GM12878 (cell line): ENCODE results near the gene SLC47A2. TPM values are rescaled to one million over a fixed set of nuclear protein-coding genes. Genes with fewer than 3 reads are reported as not detected.

Experiments used
- ATAC-seq: fragments of 200-7000 bp; cut with Tn5 transposase; 3 replicates; pipeline ENCODE4 v1.9.1; 2020; ENCODE audit warnings: mild to moderate bottlenecking, moderate library complexity
- BruUV-seq: library from RNA; stranded (reverse); fragments of 400-500 nt; replicated peaks from 2 replicates; lab custom pipeline; 2021; lab: Mats Ljungman, UMichigan
- CTCF ChIA-PET: fragments of 300-600 bp; sonication (Branson Sonifier 250); formaldehyde crosslinking; extraction: SDS; loops from one replicate; lab custom pipeline; 2021; ENCODE audit warnings: inconsistent platforms; lab: Yijun Ruan, JAX
- POLR2A ChIA-PET: fragments of 350-600 bp; formaldehyde crosslinking; extraction: SDS; loops from one replicate; lab custom pipeline; 2021; ENCODE audit warnings: inconsistent platforms; lab: Charles Lee
- RAD21 ChIA-PET: fragments of 300-600 bp; sonication (Branson Sonifier 250); formaldehyde crosslinking; loops from one replicate; lab custom pipeline; 2023; ENCODE audit warnings: antibody characterized with exemption; ENCODE audit not compliant: unreplicated experiment; lab: Charles Lee
- SMC1A ChIA-PET: fragments of 300-600 bp; sonication (Branson Sonifier 250); formaldehyde crosslinking; loops from one replicate; lab custom pipeline; 2023; ENCODE audit not compliant: unreplicated experiment, uncharacterized antibody; lab: Charles Lee
- DNase-seq: peaks from one replicate; pipeline ENCODE4 v3.0.0-alpha.2; 2011; ENCODE audit warnings: low read depth, low spot score
- FAIRE-seq: peaks from 3 replicates; lab custom pipeline; 2011; peaks lifted over from hg19 to GRCh38; lab: Jason Lieb, UNC
- H2AFZ ChIP-seq: 2 replicates; pipeline ENCODE4 v1.6.0; 2011; ENCODE audit warnings: low read depth, low read length, control low read depth; ENCODE audit not compliant: control insufficient read depth
- H3K27ac ChIP-seq: 2 replicates; pipeline ENCODE4 v1.5.1; 2011; ENCODE audit warnings: control low read depth; ENCODE audit not compliant: control insufficient read depth, insufficient read depth
- H3K27me3 ChIP-seq, 2 experiments: replicated peaks in 1 of 2; 2 replicates each; pipeline versions ENCODE4 v1.6.0 to v1.6.1; 2011; ENCODE audit warnings: low read length in 1 of 2; ENCODE audit not compliant: control insufficient read depth in 2 of 2, insufficient read depth in 2 of 2
- H3K36me3 ChIP-seq, 2 experiments: 2 replicates each; pipeline ENCODE4 v1.5.1; 2011; ENCODE audit warnings: low read length in 1 of 2; ENCODE audit not compliant: control insufficient read depth in 2 of 2, insufficient read depth in 2 of 2
- H3K4me1 ChIP-seq: 2 replicates; pipeline ENCODE4 v1.6.1; 2011; ENCODE audit warnings: mild to moderate bottlenecking, low read length, moderate library complexity, mixed read lengths; ENCODE audit not compliant: control insufficient read depth, insufficient read depth
- H3K4me2 ChIP-seq: 2 replicates; pipeline ENCODE4 v1.6.0; 2011; ENCODE audit warnings: control low read depth; ENCODE audit not compliant: control insufficient read depth, insufficient read depth
- H3K4me3 ChIP-seq: fragments of 200-600 bp; sonication (generic); 2 replicates; pipeline ENCODE4 v1.5.1; 2016
- H3K79me2 ChIP-seq: 2 replicates; pipeline ENCODE4 v1.6.0; 2011; ENCODE audit warnings: low read length; ENCODE audit not compliant: control insufficient read depth, insufficient read depth
- H3K9ac ChIP-seq: 2 replicates; pipeline ENCODE4 v1.8.0; 2011; ENCODE audit warnings: low read length, control low read depth, mixed read lengths; ENCODE audit not compliant: control insufficient read depth, insufficient read depth
- H3K9me3 ChIP-seq: replicated peaks from 3 replicates; pipeline ENCODE4 v1.5.1; 2011; ENCODE audit warnings: mild to moderate bottlenecking, low read length; ENCODE audit not compliant: control insufficient read depth, insufficient read depth
- H4K20me1 ChIP-seq: 2 replicates; pipeline ENCODE4 v1.6.0; 2011; ENCODE audit not compliant: control insufficient read depth, insufficient read depth
- BHLHE40 ChIP-seq, 2 experiments: fragments of 450-650 bp in 1 of 2; IDR thresholded peaks; 2 replicates each; pipeline ENCODE4 v1.6.1; 2011 to 2017; ENCODE audit warnings: low read depth in 2 of 2, borderline replicate concordance in 1 of 2, improper control_type of control experiment in 1 of 2, low read length in 1 of 2, mild to moderate bottlenecking in 1 of 2
- ESRRA ChIP-seq: IDR thresholded peaks from 2 replicates; pipeline ENCODE4 v1.6.1; 2012; ENCODE audit warnings: mild to moderate bottlenecking, low read length, improper control_type of control experiment
- IKZF1 ChIP-seq: fragments of 450-650 bp; conservative IDR thresholded peaks from 2 replicates; pipeline ENCODE4 v1.6.1; 2017; ENCODE audit warnings: antibody characterized with exemption, mild to moderate bottlenecking
- NFIC ChIP-seq: IDR thresholded peaks from 2 replicates; pipeline ENCODE4 v1.6.1; 2012; ENCODE audit warnings: low read depth, mild to moderate bottlenecking, inconsistent platforms, low read length, moderate library complexity
- NKRF ChIP-seq: fragments of 450-650 bp; conservative IDR thresholded peaks from 2 replicates; pipeline ENCODE4 v1.6.1; 2017; ENCODE audit warnings: mild to moderate bottlenecking, moderate library complexity
- NR2F1 ChIP-seq: fragments of 450-650 bp; conservative IDR thresholded peaks from 2 replicates; pipeline ENCODE4 v1.6.1; 2017; ENCODE audit warnings: mild to moderate bottlenecking
- RAD51 ChIP-seq: fragments of 450-650 bp; IDR thresholded peaks from 2 replicates; pipeline ENCODE4 v1.6.1; 2016; ENCODE audit warnings: moderate library complexity, mild to moderate bottlenecking, inconsistent platforms
- RB1 ChIP-seq: fragments of 450-650 bp; formaldehyde crosslinking; IDR thresholded peaks from 2 replicates; pipeline ENCODE4 v1.6.1; 2017; ENCODE audit warnings: mild to moderate bottlenecking, borderline replicate concordance
- USF1 ChIP-seq: IDR thresholded peaks from 2 replicates; pipeline ENCODE4 v1.6.1; 2011; ENCODE audit warnings: borderline replicate concordance, low read depth, mild to moderate bottlenecking, moderate library complexity, mixed read lengths, low read length; ENCODE audit not compliant: insufficient read depth; ENCODE audit errors: extremely low read length
- ZNF207 ChIP-seq: fragments of 450-650 bp; IDR thresholded peaks from 2 replicates; pipeline ENCODE4 v1.6.1; 2014; ENCODE audit warnings: antibody characterized with exemption, mild to moderate bottlenecking, borderline replicate concordance
- WGBS: methylation state at CpG from one replicate; pipeline ENCODE4 v1.1.6; 2016; ENCODE audit warnings: low lambda C conversion rate; ENCODE audit not compliant: insufficient replicate concordance, insufficient coverage; ENCODE audit errors: missing lambda C conversion rate; 5-methylcytosine and 5-hydroxymethylcytosine counted together
- in situ Hi-C: fragments of 300-500 bp; cut with MboI; formaldehyde crosslinking; loops from 9 replicates; pipeline ENCODE4 v1.14.3; 2018; ENCODE audit warnings: mixed read lengths
- intact Hi-C: fragments of 100-400 bp; cut with micrococcal nuclease; formaldehyde crosslinking; loops from one replicate; pipeline ENCODE4 v1.14.2; 2022; ENCODE audit not compliant: unreplicated experiment
- polyA plus RNA-seq, 11 experiments: library from polyadenylated mRNA; depleted of rRNA in 4 of 11; unstranded in 6 of 11; stranded (reverse) in 5 of 11; fragments of >200 nt; fragmentation: Nextera tagmentation in 4 of 11; fragmentation: Illumina TruSeq in 1 of 11; extraction: Ambion mirVana in 4 of 11; extraction: Trizol in 1 of 11; gene quantifications; 1 replicate in 1 of 11; 2 replicates in 10 of 11; pipeline versions ENCODE4 v1.2.1 to v1.2.3, GENCODE V29; 2011 to 2016; ENCODE audit warnings: inconsistent platforms in 2 of 11, missing spikeins in 2 of 11, low read depth in 1 of 11
- total RNA-seq, 4 experiments: library from RNA; depleted of rRNA in 3 of 4; stranded (reverse); fragments of >200 nt in 3 of 4; fragmentation: Illumina TruSeq in 1 of 4; extraction: Trizol in 1 of 4; gene quantifications; 2 replicates each; pipeline versions ENCODE4 v1.2.1 to v1.2.3, GENCODE V29; 2013 to 2021
- TF ChIP-seq, protein P1 (sequence below), 3 experiments: IDR thresholded peaks in 2 of 3; conservative IDR thresholded peaks in 1 of 3; 2 replicates each; pipeline ENCODE4 v1.5.1; 2011; ENCODE audit warnings: low read depth in 3 of 3, low read length in 3 of 3, mild to moderate bottlenecking in 3 of 3, control low read depth in 2 of 3, moderate library complexity in 2 of 3, inconsistent platforms in 1 of 3, mixed read lengths in 1 of 3; ENCODE audit not compliant: control insufficient read depth in 2 of 3, insufficient read depth in 1 of 3; ENCODE audit errors: extremely low read depth in 1 of 3

Gene SLC47A2
- total and polyA plus RNA-seq, 10 of the 15 experiments (the other 5 are each of a cell fraction or from before 2014, with no cell fraction given) = not detected

- ATAC-seq (peak; percentile 61), FAIRE-seq (no peak), DNase-seq (no peak)
- H3K9ac ChIP-seq = no peak overlapping the region
- ChIA-PET POLR2A (no interaction called here), RAD21 (no interaction called here), SMC1A (no interaction called here), CTCF (interaction anchor here (1.1 kb wide), 1 partner anchor 24 kb away, joined by 4 read pairs; no protein-coding TSS in a partner anchor)
- 7% methylated on average over 9 of the region's 9 CpGs for WGBS
- BruUV-seq = no TSS peak
- no peak overlapping the region for H2AFZ ChIP-seq
- H3K9me3 ChIP-seq = no peaks in the 10 kb centered on the region
- TF ChIP-seq USF1 (peak; percentile 20), BHLHE40 (IDR thresholded peaks at IDR 0.05; ENCODE audit: borderline replicate concordance in 1 of 2, low read depth in 2 of 2, low read length in 1 of 2) (peak in 1 of 2 experiments; percentile 50; a peak in 2 of 4 replicates), RB1 (no peak), RAD51 (no peak), NKRF (no peak), NFIC (no peak), ESRRA (no peak), ZNF207 (no peak), NR2F1 (0 out of 2 replicates have a peak, but pooled peaks have one; percentile 34), IKZF1 (peak; percentile 34; the same call in 1 of the 2 replicates)
- TF ChIP-seq, protein P1, sequence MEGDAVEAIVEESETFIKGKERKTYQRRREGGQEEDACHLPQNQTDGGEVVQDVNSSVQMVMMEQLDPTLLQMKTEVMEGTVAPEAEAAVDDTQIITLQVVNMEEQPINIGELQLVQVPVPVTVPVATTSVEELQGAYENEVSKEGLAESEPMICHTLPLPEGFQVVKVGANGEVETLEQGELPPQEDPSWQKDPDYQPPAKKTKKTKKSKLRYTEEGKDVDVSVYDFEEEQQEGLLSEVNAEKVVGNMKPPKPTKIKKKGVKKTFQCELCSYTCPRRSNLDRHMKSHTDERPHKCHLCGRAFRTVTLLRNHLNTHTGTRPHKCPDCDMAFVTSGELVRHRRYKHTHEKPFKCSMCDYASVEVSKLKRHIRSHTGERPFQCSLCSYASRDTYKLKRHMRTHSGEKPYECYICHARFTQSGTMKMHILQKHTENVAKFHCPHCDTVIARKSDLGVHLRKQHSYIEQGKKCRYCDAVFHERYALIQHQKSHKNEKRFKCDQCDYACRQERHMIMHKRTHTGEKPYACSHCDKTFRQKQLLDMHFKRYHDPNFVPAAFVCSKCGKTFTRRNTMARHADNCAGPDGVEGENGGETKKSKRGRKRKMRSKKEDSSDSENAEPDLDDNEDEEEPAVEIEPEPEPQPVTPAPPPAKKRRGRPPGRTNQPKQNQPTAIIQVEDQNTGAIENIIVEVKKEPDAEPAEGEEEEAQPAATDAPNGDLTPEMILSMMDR (IDR thresholded peaks at IDR 0.05 in 2 of 3, conservative IDR thresholded peaks at IDR 0.05 in 1 of 3; ENCODE audit: control insufficient read depth in 2 of 3, extremely low read depth in 1 of 3, insufficient read depth in 1 of 3, low read depth in 3 of 3, low read length in 3 of 3) = no peak
- no peak overlapping the region for H3K27ac ChIP-seq
- no peak overlapping the region for H3K4me3 ChIP-seq
- no peak overlapping the region for H3K4me2 ChIP-seq
- no peaks in the 10 kb centered on the region for H3K36me3 ChIP-seq
- no peaks in the 10 kb centered on the region for H3K79me2 ChIP-seq
- H3K27me3 ChIP-seq = peaks cover 2% of the 10 kb centered on the region in 2 experiments; a peak in 2 of 4 replicates
- in situ Hi-C loops (no loop called here), intact Hi-C loops (no loop called here)
- no peaks in the 10 kb centered on the region for H3K4me1 ChIP-seq
- H4K20me1 ChIP-seq = no peaks in the 10 kb centered on the region
Observed at GRCh38 chr17:19720631-19721426, 4.4 kb upstream of the SLC47A2 start.
